PFSK-1 (cell line): ENCODE data around the gene TP53.

Source experiments
- POLR2AphosphoS5 ChIP-seq: IDR thresholded peaks from 2 replicates; pipeline ENCODE4 v1.6.1; 2012; ENCODE audit warnings: low read depth, mild to moderate bottlenecking, control low read depth, low read length, moderate library complexity
- SIN3A ChIP-seq: IDR thresholded peaks from 2 replicates; pipeline ENCODE4 v1.6.1; 2012; ENCODE audit warnings: mild to moderate bottlenecking, low read length, moderate library complexity, borderline replicate concordance; ENCODE audit not compliant: insufficient read depth
- TAF1 ChIP-seq: IDR thresholded peaks from 2 replicates; pipeline ENCODE4 v1.6.1; 2012; ENCODE audit warnings: low read length, control low read depth, borderline replicate concordance; ENCODE audit not compliant: insufficient read depth
- TF ChIP-seq, protein P1 (sequence below), 2 experiments: IDR thresholded peaks; 2 replicates each; pipeline versions ENCODE4 v1.6.1 to v1.8.0; 2011 to 2012; ENCODE audit warnings: low read depth in 2 of 2, low read length in 2 of 2, control low read depth in 1 of 2, inconsistent platforms in 1 of 2, mild to moderate bottlenecking in 1 of 2, moderate library complexity in 1 of 2; ENCODE audit not compliant: insufficient read depth in 1 of 2

- TF ChIP-seq, protein P1, sequence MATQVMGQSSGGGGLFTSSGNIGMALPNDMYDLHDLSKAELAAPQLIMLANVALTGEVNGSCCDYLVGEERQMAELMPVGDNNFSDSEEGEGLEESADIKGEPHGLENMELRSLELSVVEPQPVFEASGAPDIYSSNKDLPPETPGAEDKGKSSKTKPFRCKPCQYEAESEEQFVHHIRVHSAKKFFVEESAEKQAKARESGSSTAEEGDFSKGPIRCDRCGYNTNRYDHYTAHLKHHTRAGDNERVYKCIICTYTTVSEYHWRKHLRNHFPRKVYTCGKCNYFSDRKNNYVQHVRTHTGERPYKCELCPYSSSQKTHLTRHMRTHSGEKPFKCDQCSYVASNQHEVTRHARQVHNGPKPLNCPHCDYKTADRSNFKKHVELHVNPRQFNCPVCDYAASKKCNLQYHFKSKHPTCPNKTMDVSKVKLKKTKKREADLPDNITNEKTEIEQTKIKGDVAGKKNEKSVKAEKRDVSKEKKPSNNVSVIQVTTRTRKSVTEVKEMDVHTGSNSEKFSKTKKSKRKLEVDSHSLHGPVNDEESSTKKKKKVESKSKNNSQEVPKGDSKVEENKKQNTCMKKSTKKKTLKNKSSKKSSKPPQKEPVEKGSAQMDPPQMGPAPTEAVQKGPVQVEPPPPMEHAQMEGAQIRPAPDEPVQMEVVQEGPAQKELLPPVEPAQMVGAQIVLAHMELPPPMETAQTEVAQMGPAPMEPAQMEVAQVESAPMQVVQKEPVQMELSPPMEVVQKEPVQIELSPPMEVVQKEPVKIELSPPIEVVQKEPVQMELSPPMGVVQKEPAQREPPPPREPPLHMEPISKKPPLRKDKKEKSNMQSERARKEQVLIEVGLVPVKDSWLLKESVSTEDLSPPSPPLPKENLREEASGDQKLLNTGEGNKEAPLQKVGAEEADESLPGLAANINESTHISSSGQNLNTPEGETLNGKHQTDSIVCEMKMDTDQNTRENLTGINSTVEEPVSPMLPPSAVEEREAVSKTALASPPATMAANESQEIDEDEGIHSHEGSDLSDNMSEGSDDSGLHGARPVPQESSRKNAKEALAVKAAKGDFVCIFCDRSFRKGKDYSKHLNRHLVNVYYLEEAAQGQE (IDR thresholded peaks at IDR 0.05; ENCODE audit: insufficient read depth in 1 of 2, low read depth in 2 of 2, low read length in 2 of 2): no peak
- TF ChIP-seq POLR2AphosphoS5 (no peak), TAF1 (no peak), SIN3A (no peak)
Observed at GRCh38 chr17:7727886-7728285, 40.6 kb upstream of the TP53 start.
